LNCAP (cell line): ENCODE data around the gene GPC3.

Source experiments
- CTCF ChIP-seq: fragments of 450-650 bp; IDR thresholded peaks from 2 replicates; pipeline ENCODE4 v1.5.1; 2017; ENCODE audit warnings: mild to moderate bottlenecking

The GPC3 gene

GRCh38 chrX:133929836-133930464 is 55.4 kb downstream of the GPC3 start:
- TF ChIP-seq CTCF = no peak

GRCh38 chrX:133928365-133928764 is 57.0 kb downstream of the GPC3 start:
- no peak for TF ChIP-seq CTCF

GRCh38 chrX:133926809-133927208 is 58.6 kb downstream of the GPC3 start:
- TF ChIP-seq CTCF = no peak

- TF ChIP-seq CTCF = no peak
Observed at GRCh38 chrX:133926099-133926498, 59.3 kb downstream of the GPC3 start.

GRCh38 chrX:133924548-133924947 is 60.8 kb downstream of the GPC3 start:
- no peak for TF ChIP-seq CTCF

GRCh38 chrX:133923548-133923947 is 61.8 kb downstream of the GPC3 start:
- no peak for TF ChIP-seq CTCF

GRCh38 chrX:133923113-133923512 is 62.3 kb downstream of the GPC3 start:
- no peak for TF ChIP-seq CTCF

- no peak for TF ChIP-seq CTCF
Observed at GRCh38 chrX:133922390-133922771, 63.0 kb downstream of the GPC3 start.
